Activated CD8-positive, alpha-beta T cell treated with anti-CD3 and anti-CD28 coated beads for 36 hours (primary cell): ENCODE measurements around the gene OR6C3. TPM values are rescaled to one million over a fixed set of nuclear protein-coding genes. Genes with fewer than 3 reads are reported as not detected.

Experiments
- ATAC-seq: fragments of 200-7000 bp; cut with Tn5 transposase; one replicate; pipeline ENCODE4 v1.10.0; 2021; ENCODE audit warnings: mild to moderate bottlenecking, moderate library complexity
- CTCF ChIA-PET: fragments of 350-600 bp; sonication (Branson Sonifier 250); formaldehyde crosslinking; loops from one replicate; lab custom pipeline; 2021; ENCODE audit warnings: antibody characterized with exemption; lab: Charles Lee
- POLR2A ChIA-PET: fragments of 350-600 bp; sonication (Branson Sonifier 250); formaldehyde crosslinking; loops from one replicate; lab custom pipeline; 2021; ENCODE audit warnings: antibody characterized with exemption; lab: Charles Lee
- DNase-seq: peaks from one replicate; pipeline ENCODE4 v3.0.0-alpha.2; 2020
- H3K27ac Mint-ChIP-seq: one replicate; pipeline ENCODE4 v1.8.0; 2021; ENCODE audit warnings: mild to moderate bottlenecking, mixed read lengths
- H3K27me3 Mint-ChIP-seq: one replicate; pipeline ENCODE4 v1.8.0; 2021; ENCODE audit warnings: mixed read lengths
- H3K36me3 Mint-ChIP-seq: one replicate; pipeline ENCODE4 v1.8.0; 2021; ENCODE audit warnings: low read depth, mixed read lengths
- H3K4me1 Mint-ChIP-seq: one replicate; pipeline ENCODE4 v1.8.0; 2021; ENCODE audit warnings: low read depth, mixed read lengths
- H3K4me3 Mint-ChIP-seq: one replicate; pipeline ENCODE4 v1.8.0; 2021; ENCODE audit warnings: mild to moderate bottlenecking, moderate library complexity, mixed read lengths
- H3K9me3 Mint-ChIP-seq: one replicate; pipeline ENCODE4 v1.8.0; 2021; ENCODE audit warnings: mixed read lengths
- CTCF ChIP-seq: fragments of 200-600 bp; IDR thresholded peaks from one replicate; pipeline ENCODE4 v1.8.0; 2022; ENCODE audit warnings: antibody characterized with exemption, mild to moderate bottlenecking
- intact Hi-C: fragments of 100-400 bp; cut with micrococcal nuclease; formaldehyde crosslinking; loops from one replicate; pipeline ENCODE4 v1.10.0; 2022
- total RNA-seq, 2 experiments: library from RNA; stranded (reverse); gene quantifications; one replicate each; pipeline ENCODE4 v1.2.3, GENCODE V29; 2021

The OR6C3 gene
- total RNA-seq, 2 experiments from 2014 or later, result not detected

DNA sequence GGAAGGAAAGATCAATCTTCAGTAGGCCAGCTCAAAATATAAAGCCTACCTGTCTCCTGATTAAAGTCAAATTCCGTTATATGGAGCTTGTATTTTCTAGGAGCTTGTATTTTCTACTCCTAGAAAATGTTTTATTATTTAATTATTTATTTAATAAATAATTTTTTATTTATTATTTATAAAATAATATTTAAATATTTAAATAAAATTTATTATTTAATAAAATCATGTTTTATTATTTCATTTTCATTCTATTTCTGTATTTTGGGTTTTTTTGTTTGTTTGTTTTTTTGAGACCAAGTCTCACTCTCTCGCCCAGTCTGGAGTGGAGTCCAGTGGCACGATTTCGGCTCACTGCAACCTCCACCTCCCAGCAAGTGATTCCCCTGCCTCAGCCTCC lies 42.0 kb downstream of the OR6C3 start:
- no peak for DNase-seq
- Mint-ChIP-seq H3K27me3 (peaks cover 14% of the 10 kb centered on the region), H3K36me3 (no peaks in the 10 kb centered on the region), H3K4me3 (no peak overlapping the region), H3K27ac (no peak overlapping the region), H3K9me3 (no peaks in the 10 kb centered on the region), H3K4me1 (no peaks in the 10 kb centered on the region)
- no peak for ATAC-seq
- intact Hi-C loops, result no loop called here
- ChIA-PET CTCF (no interaction called here), POLR2A (no interaction called here)
- TF ChIP-seq CTCF, result no peak

Other genes starting within 250 kb of the OR6C3 start
- gene OR9K2, start 204.3 kb upstream of the OR6C3 start, total RNA-seq, result not detected
- gene OR10A7, start 109.7 kb upstream of the OR6C3 start, total RNA-seq, result not detected
- not detected for gene OR6C74, start 86.1 kb upstream of the OR6C3 start, total RNA-seq
- not detected for gene OR6C6, start 34.2 kb upstream of the OR6C3 start, total RNA-seq
- not detected for gene OR6C1, start 16.4 kb upstream of the OR6C3 start, total RNA-seq
- not detected for gene OR6C75, start 32.2 kb downstream of the OR6C3 start, total RNA-seq
- not detected for gene OR6C65, start 69.8 kb downstream of the OR6C3 start, total RNA-seq
- not detected for gene OR6C76, start 95.5 kb downstream of the OR6C3 start, total RNA-seq
- not detected for gene OR6C2, start 113.3 kb downstream of the OR6C3 start, total RNA-seq
- gene OR6C70, start 139.4 kb downstream of the OR6C3 start, total RNA-seq, result not detected
- not detected for gene OR6C68, start 161.6 kb downstream of the OR6C3 start, total RNA-seq
- not detected for gene OR6C4, start 218.9 kb downstream of the OR6C3 start, total RNA-seq
- not detected for gene OR2AP1, start 241.7 kb downstream of the OR6C3 start, total RNA-seq